H1 (cell line): ENCODE data around the gene PROSER2. TPM values are rescaled to one million over a fixed set of nuclear protein-coding genes. Genes with fewer than 3 reads are reported as not detected.
A peak's percentile ranks its signal among the peaks of the same experiment; 100 is the strongest.

Source experiments
- CTCF ChIA-PET: fragments of 300-600 bp; sonication (Branson Sonifier 250); formaldehyde crosslinking; loops from one replicate; lab custom pipeline; 2021; ENCODE audit not compliant: partially characterized antibody; lab: Charles Lee
- POLR2A ChIA-PET: fragments of 300-600 bp; sonication (Branson Sonifier 250); formaldehyde crosslinking; loops from one replicate; lab custom pipeline; 2021; ENCODE audit warnings: inconsistent platforms; ENCODE audit not compliant: partially characterized antibody; lab: Charles Lee
- DNase-seq, 2 experiments: peaks; one replicate each; pipeline versions ENCODE4 v3.0.0 to v3.0.0-alpha.2; 2010 to 2022; ENCODE audit warnings: low spot score in 2 of 2, low read depth in 1 of 2, mixed read lengths in 1 of 2
- FAIRE-seq: peaks from 2 replicates; lab custom pipeline; 2011; peaks lifted over from hg19 to GRCh38; lab: Jason Lieb, UNC
- H2AFZ ChIP-seq: 2 replicates; pipeline ENCODE4 v1.8.1; 2012; ENCODE audit warnings: low read length, inconsistent platforms
- H2AK5ac ChIP-seq: 2 replicates; pipeline ENCODE4 v1.6.1; 2013; ENCODE audit warnings: low read depth, low read length
- H2BK120ac ChIP-seq: replicated peaks from 2 replicates; pipeline ENCODE3; 2013; ENCODE audit warnings: low read depth, low read length, inconsistent platforms
- H2BK12ac ChIP-seq: 2 replicates; pipeline ENCODE4 v1.6.1; 2013; ENCODE audit warnings: low read depth, low read length
- H2BK15ac ChIP-seq: 2 replicates; pipeline ENCODE4 v1.6.1; 2013; ENCODE audit warnings: low read length
- H2BK20ac ChIP-seq: 2 replicates; pipeline ENCODE4 v1.6.1; 2013; ENCODE audit warnings: low read length
- H2BK5ac ChIP-seq: 2 replicates; pipeline ENCODE4 v1.6.1; 2013; ENCODE audit warnings: low read depth, low read length
- H3K14ac ChIP-seq: 2 replicates; pipeline ENCODE4 v1.6.1; 2013; ENCODE audit warnings: inconsistent platforms; ENCODE audit not compliant: insufficient read length
- H3K18ac ChIP-seq: 2 replicates; pipeline ENCODE4 v1.6.1; 2013; ENCODE audit warnings: low read length; ENCODE audit errors: extremely low read depth
- H3K23ac ChIP-seq: 2 replicates; pipeline ENCODE4 v1.6.1; 2013; ENCODE audit warnings: inconsistent platforms; ENCODE audit not compliant: insufficient read length
- H3K23me2 ChIP-seq: 2 replicates; pipeline ENCODE4 v1.6.1; 2013; ENCODE audit warnings: low read depth, low read length
- H3K27ac ChIP-seq: 2 replicates; pipeline ENCODE4 v1.6.1; 2011; ENCODE audit warnings: low read depth, low read length, inconsistent platforms
- H3K27me3 ChIP-seq, 4 experiments: replicated peaks in 1 of 4; 1 replicate in 1 of 4; 2 replicates in 3 of 4; pipeline versions ENCODE4 v1.6.1 to v1.8.1; 2011 to 2013; ENCODE audit warnings: low read length in 3 of 4, mild to moderate bottlenecking in 3 of 4, inconsistent platforms in 2 of 4, mixed read lengths in 2 of 4, moderate library complexity in 1 of 4; ENCODE audit not compliant: control insufficient read depth in 3 of 4, insufficient read depth in 3 of 4; ENCODE audit errors: extremely low read depth in 1 of 4
- H3K36me3 ChIP-seq, 4 experiments: 2 replicates each; pipeline versions ENCODE4 v1.6.1 to v1.8.1; 2011 to 2013; ENCODE audit warnings: mild to moderate bottlenecking in 4 of 4, low read length in 3 of 4, moderate library complexity in 2 of 4, control low read depth in 1 of 4, inconsistent platforms in 1 of 4; ENCODE audit not compliant: insufficient read depth in 4 of 4, control insufficient read depth in 2 of 4
- H3K4ac ChIP-seq: replicated peaks from 2 replicates; pipeline ENCODE3; 2013; ENCODE audit warnings: low read length, low read depth, mixed read lengths, inconsistent platforms; ENCODE audit not compliant: insufficient read length
- H3K4me1 ChIP-seq, 4 experiments: replicated peaks in 1 of 4; 1 replicate in 1 of 4; 2 replicates in 3 of 4; pipeline versions ENCODE4 v1.6.1 to v1.8.1; 2011 to 2013; ENCODE audit warnings: low read length in 3 of 4, inconsistent platforms in 2 of 4, mixed read lengths in 1 of 4; ENCODE audit not compliant: insufficient read depth in 4 of 4, control insufficient read depth in 3 of 4
- H3K4me2 ChIP-seq, 2 experiments: 2 replicates each; pipeline versions ENCODE4 v1.6.1 to v1.8.1; 2011 to 2013; ENCODE audit warnings: low read depth in 2 of 2, low read length in 2 of 2, control low read depth in 1 of 2, inconsistent platforms in 1 of 2, mild to moderate bottlenecking in 1 of 2; ENCODE audit not compliant: insufficient read depth in 1 of 2
- H3K4me3 ChIP-seq, 4 experiments: fragments of 200-600, 300-600 bp in 1 of 4; sonication (generic), shearing (Covaris generic), sonication (Bioruptor Twin) in 1 of 4; 2 replicates each; pipeline versions ENCODE4 v1.5.1 to v1.8.1; 2011 to 2016; ENCODE audit warnings: low read length in 4 of 4, low read depth in 3 of 4, control low read depth in 2 of 4, inconsistent platforms in 2 of 4, mild to moderate bottlenecking in 2 of 4, mixed read lengths in 1 of 4, moderate library complexity in 1 of 4; ENCODE audit not compliant: insufficient read depth in 2 of 4; ENCODE audit errors: extremely low read depth in 1 of 4
- H3K56ac ChIP-seq: replicated peaks from 2 replicates; pipeline ENCODE3; 2013; ENCODE audit warnings: low read depth, mild to moderate bottlenecking, mixed read lengths, low read length, inconsistent platforms; ENCODE audit not compliant: insufficient read length
- H3K79me1 ChIP-seq: 2 replicates; pipeline ENCODE4 v1.6.1; 2013; ENCODE audit warnings: low read depth, low read length, control low read depth
- H3K79me2 ChIP-seq, 2 experiments: 2 replicates each; pipeline versions ENCODE4 v1.6.1 to v1.8.1; 2012 to 2013; ENCODE audit warnings: low read length in 2 of 2, mild to moderate bottlenecking in 2 of 2, inconsistent platforms in 1 of 2; ENCODE audit not compliant: insufficient read depth in 2 of 2, control insufficient read depth in 1 of 2
- H3K9ac ChIP-seq, 4 experiments: replicated peaks in 1 of 4; 1 replicate in 1 of 4; 2 replicates in 3 of 4; pipeline versions ENCODE4 v1.6.1 to v1.8.1; 2011 to 2013; ENCODE audit warnings: low read depth in 3 of 4, low read length in 3 of 4, control low read depth in 2 of 4, mild to moderate bottlenecking in 2 of 4, moderate library complexity in 2 of 4, inconsistent platforms in 1 of 4; ENCODE audit errors: extremely low read depth in 1 of 4
- H3K9me3 ChIP-seq, 2 experiments: 2 replicates each; pipeline versions ENCODE4 v1.6.1 to v1.8.1; 2012 to 2013; ENCODE audit warnings: mild to moderate bottlenecking in 2 of 2, moderate library complexity in 2 of 2, control low read depth in 1 of 2, inconsistent platforms in 1 of 2, low read depth in 1 of 2, low read length in 1 of 2, mixed read lengths in 1 of 2; ENCODE audit not compliant: insufficient read depth in 2 of 2
- H4K20me1 ChIP-seq, 2 experiments: replicated peaks in 1 of 2; 2 replicates each; pipeline versions ENCODE3 to v1.8.1; 2011 to 2013; ENCODE audit warnings: inconsistent platforms in 2 of 2, low read length in 2 of 2, mild to moderate bottlenecking in 1 of 2; ENCODE audit not compliant: insufficient read depth in 2 of 2, control insufficient read depth in 1 of 2
- H4K5ac ChIP-seq: 2 replicates; pipeline ENCODE4 v1.6.1; 2013; ENCODE audit warnings: low read length, low read depth, mixed read lengths, inconsistent platforms; ENCODE audit not compliant: insufficient read length
- H4K8ac ChIP-seq: 2 replicates; pipeline ENCODE4 v1.8.0; 2013; ENCODE audit warnings: mild to moderate bottlenecking, moderate library complexity, low read length, inconsistent platforms; ENCODE audit not compliant: insufficient read depth; ENCODE audit errors: extremely low read depth
- H4K91ac ChIP-seq: replicated peaks from 2 replicates; pipeline ENCODE3; 2013; ENCODE audit warnings: low read length, mixed read lengths, inconsistent platforms; ENCODE audit not compliant: insufficient read length
- ASH2L ChIP-seq: fragments of 200-600, 300-600 bp; sonication (generic); IDR thresholded peaks from one replicate; pipeline ENCODE4 v1.7.1; 2017; ENCODE audit warnings: low read length
- CREB1 ChIP-seq: IDR thresholded peaks from 2 replicates; pipeline ENCODE4 v1.6.1; 2012; ENCODE audit warnings: inconsistent platforms
- EZH2 ChIP-seq: fragments of 200-600 bp; sonication (generic); IDR thresholded peaks from 2 replicates; pipeline ENCODE4 v1.7.1; 2012; ENCODE audit warnings: low read depth, mild to moderate bottlenecking, moderate library complexity, low read length, inconsistent platforms; ENCODE audit not compliant: severe bottlenecking
- GTF2F1 ChIP-seq: IDR thresholded peaks from 2 replicates; pipeline ENCODE4 v1.6.1; 2012; ENCODE audit warnings: low read depth, low read length, improper control_type of control experiment, borderline replicate concordance
- KDM4A ChIP-seq: IDR thresholded peaks from one replicate; pipeline ENCODE4 v1.7.1; 2012; ENCODE audit warnings: low read depth, mild to moderate bottlenecking, moderate library complexity, low read length, inconsistent platforms; ENCODE audit not compliant: severe bottlenecking
- MAFK ChIP-seq: IDR thresholded peaks from 2 replicates; pipeline ENCODE4 v1.6.1; 2012; ENCODE audit warnings: low read depth, mild to moderate bottlenecking, improper control_type of control experiment, low read length
- POU5F1 ChIP-seq: IDR thresholded peaks from 2 replicates; pipeline ENCODE4 v1.6.1; 2011; ENCODE audit warnings: low read depth, mild to moderate bottlenecking, low read length, moderate library complexity
- RBBP5 ChIP-seq: IDR thresholded peaks from 2 replicates; pipeline ENCODE4 v1.7.1; 2012; ENCODE audit warnings: low read depth, mild to moderate bottlenecking, inconsistent platforms, low read length, moderate library complexity, borderline replicate concordance
- RFX5 ChIP-seq: IDR thresholded peaks from 2 replicates; pipeline ENCODE4 v1.6.1; 2011; ENCODE audit warnings: low read depth, low read length, improper control_type of control experiment, borderline replicate concordance
- TAF1 ChIP-seq: IDR thresholded peaks from 2 replicates; pipeline ENCODE4 v1.6.1; 2011; ENCODE audit warnings: mild to moderate bottlenecking, low read depth, low read length
- TBP ChIP-seq: IDR thresholded peaks from 2 replicates; pipeline ENCODE4 v1.6.1; 2011; ENCODE audit warnings: low read depth, low read length, improper control_type of control experiment
- TCF12 ChIP-seq: IDR thresholded peaks from 2 replicates; pipeline ENCODE4 v1.6.1; 2011; ENCODE audit warnings: low read depth, mild to moderate bottlenecking, low read length
- ZNF274 ChIP-seq: IDR thresholded peaks from 2 replicates; pipeline ENCODE4 v1.7.0; 2012; ENCODE audit warnings: low read length, borderline replicate concordance; ENCODE audit errors: extremely low read depth
- WGBS, 2 experiments: shearing (Covaris generic) in 1 of 2; methylation state at CpG; one replicate each; pipeline versions ENCODE4 v1.1.6 to v1.1.7; 2013 to 2015; ENCODE audit warnings: low lambda C conversion rate in 2 of 2, mixed read lengths in 2 of 2, inconsistent platforms in 1 of 2, low coverage in 1 of 2, missing lambda C conversion rate in 1 of 2; ENCODE audit not compliant: insufficient replicate concordance in 2 of 2, insufficient coverage in 1 of 2, insufficient read length in 1 of 2; ENCODE audit errors: extremely low coverage in 1 of 2, missing lambda C conversion rate in 1 of 2; 5-methylcytosine and 5-hydroxymethylcytosine counted together
- polyA plus RNA-seq, 7 experiments: library from polyadenylated mRNA; depleted of rRNA in 3 of 7; stranded (reverse) in 5 of 7; unstranded in 2 of 7; fragments of >200 nt in 5 of 7; fragments of 200-250 nt in 2 of 7; gene quantifications; 1 replicate in 5 of 7; 2 replicates in 1 of 7; 4 replicates in 1 of 7; pipeline versions ENCODE4 v1.2.1 to v1.2.3, GENCODE V29; 2011 to 2013; ENCODE audit warnings: missing spikeins in 2 of 7, mixed read lengths in 2 of 7
- total RNA-seq: library from RNA; stranded (reverse); fragmentation: NEBNext Ultra II Directional; extraction: Animal tissue kit (Norgen Biotek cat#: 25700); gene quantifications from 2 replicates; pipeline ENCODE4 v1.2.1, GENCODE V29; 2021
- TF ChIP-seq, protein P1 (sequence below): IDR thresholded peaks from 2 replicates; pipeline ENCODE4 v1.6.1; 2011; ENCODE audit warnings: low read depth, mild to moderate bottlenecking, low read length; ENCODE audit not compliant: insufficient read depth

Gene PROSER2
- total and polyA plus RNA-seq, 2 of the 8 experiments (the other 6 are each of a cell fraction or from before 2014, with no cell fraction given): 3.9 to 13.7 TPM

DNA sequence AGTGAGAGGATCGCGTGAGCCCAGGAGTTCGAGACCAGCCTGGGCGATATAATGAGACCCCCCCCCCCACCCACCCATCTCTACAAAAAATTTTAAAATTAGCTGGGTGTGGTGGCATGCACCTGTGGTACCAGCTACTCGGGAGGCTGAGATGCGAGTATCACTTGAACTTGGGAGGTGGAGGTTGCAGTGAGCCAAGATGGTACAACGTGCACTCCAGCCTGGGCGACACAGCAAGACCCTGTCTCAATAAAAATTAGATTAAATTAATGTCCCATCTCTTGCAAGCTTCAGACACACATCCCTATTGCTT lies 391 bp upstream of the PROSER2 start:
- no peak overlapping the region; the same call in 1 of the 2 replicates for H3K18ac ChIP-seq
- POLR2A ChIA-PET: interaction anchor here (0.6 kb wide), 1 partner anchor 12 kb away, joined by 3 read pairs; no protein-coding TSS in a partner anchor
- H3K27me3 ChIP-seq: peaks cover 0 to 3% (median 0%) of the 10 kb centered on the region in 4 experiments; a peak in 2 of 7 replicates
- H3K23me2 ChIP-seq: no peaks in the 10 kb centered on the region; the same call in 1 of the 2 replicates
- FAIRE-seq (no peak), DNase-seq (no peak)
- peak overlapping the region; percentile 70 to 96 (median 71) for H3K4me3 ChIP-seq
- CTCF ChIA-PET: interaction anchor here (0.8 to 6.7 kb wide), 8 partner anchors 8 to 59 kb away, joined by 3 to 55 read pairs (median 6); no protein-coding TSS in a partner anchor
- H3K27ac ChIP-seq: no peak overlapping the region
- H2BK20ac ChIP-seq: no peak overlapping the region
- H3K4me2 ChIP-seq: peak overlapping the region; percentile 53 to 74; a peak in 3 of 4 replicates
- no peaks in the 10 kb centered on the region for H3K9me3 ChIP-seq
- no peak overlapping the region for H2BK5ac ChIP-seq
- no peak overlapping the region for H3K23ac ChIP-seq
- no peak overlapping the region for H4K5ac ChIP-seq
- no peak overlapping the region for H3K56ac ChIP-seq
- no peak overlapping the region for H2AFZ ChIP-seq
- no peaks in the 10 kb centered on the region for H3K4me1 ChIP-seq
- no peak overlapping the region for H4K91ac ChIP-seq
- no peak overlapping the region for H2BK120ac ChIP-seq
- H3K9ac ChIP-seq: no peak overlapping the region
- peaks cover 0 to 19% of the 10 kb centered on the region in 2 experiments; a peak in 3 of 4 replicates for H3K79me2 ChIP-seq
- H2BK12ac ChIP-seq: no peak overlapping the region
- H3K79me1 ChIP-seq: 0 out of 2 replicates have a peak, but pooled peaks cover 2% of the 10 kb centered on the region
- H3K36me3 ChIP-seq: no peaks in the 10 kb centered on the region
- 80% methylated on average over 5 of the region's 8 CpGs; no CpG with 5 or more reads in 1 of the 2 experiments for WGBS, 2 experiments
- H4K8ac ChIP-seq: no peak overlapping the region; the same call in 1 of the 2 replicates
- no peak overlapping the region for H2AK5ac ChIP-seq
- H2BK15ac ChIP-seq: no peak overlapping the region
- no peak overlapping the region for H3K4ac ChIP-seq
- no peaks in the 10 kb centered on the region for H4K20me1 ChIP-seq
- H3K14ac ChIP-seq: no peak overlapping the region
- TF ChIP-seq RBBP5 (no peak), ASH2L (no peak), TCF12 (no peak), KDM4A (no peak), EZH2 (no peak), ZNF274 (no peak), TAF1 (no peak), POU5F1 (no peak), MAFK (no peak), TBP (no peak), CREB1 (no peak), RFX5 (no peak), GTF2F1 (no peak)
- TF ChIP-seq, protein P1, sequence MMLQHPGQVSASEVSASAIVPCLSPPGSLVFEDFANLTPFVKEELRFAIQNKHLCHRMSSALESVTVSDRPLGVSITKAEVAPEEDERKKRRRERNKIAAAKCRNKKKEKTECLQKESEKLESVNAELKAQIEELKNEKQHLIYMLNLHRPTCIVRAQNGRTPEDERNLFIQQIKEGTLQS: no peak
